Erythroblast (primary cell): ENCODE results near the gene SNED1.

Source experiments
- DNase-seq, 2 experiments: peaks; one replicate each; lab custom pipeline; 2025; lab: John Stamatoyannopoulos, UW
- GATA1 ChIP-seq: IDR thresholded peaks from 2 replicates; pipeline ENCODE4 v1.6.1; 2011; ENCODE audit warnings: low read depth, mild to moderate bottlenecking, control low read depth, low read length, moderate library complexity
- POLR2A ChIP-seq: IDR thresholded peaks from 2 replicates; pipeline ENCODE4 v1.6.1; 2011; ENCODE audit warnings: mild to moderate bottlenecking, low read length

SNED1 gene

GRCh38 chr2:241018051-241018891, 19.9 kb downstream of the SNED1 start:
- TF ChIP-seq GATA1 (no peak), POLR2A (no peak)
- DNase-seq, result no peak

GRCh38 chr2:241019441-241020139, 21.2 kb downstream of the SNED1 start:
- no peak for DNase-seq
- no peak for TF ChIP-seq POLR2A
- TF ChIP-seq GATA1, result no peak

- no peak for DNase-seq
- TF ChIP-seq POLR2A (no peak), GATA1 (no peak)
Observed at GRCh38 chr2:241020201-241020600, 21.8 kb downstream of the SNED1 start.

GRCh38 chr2:241020629-241021190, 22.3 kb downstream of the SNED1 start:
- no peak for TF ChIP-seq GATA1
- TF ChIP-seq POLR2A, result no peak

GRCh38 chr2:241025639-241026038, 27.2 kb downstream of the SNED1 start:
- no peak for TF ChIP-seq GATA1
- TF ChIP-seq POLR2A, result no peak
- no peak for DNase-seq

More at GRCh38 chr2:241020629-241021190, 22.3 kb downstream of the SNED1 start:
- DNase-seq, result no peak

- TF ChIP-seq POLR2A (no peak), GATA1 (no peak)
- DNase-seq, result no peak
Observed at GRCh38 chr2:241029599-241030332, 31.3 kb downstream of the SNED1 start.

- no peak for DNase-seq
Observed at GRCh38 chr2:241030333-241030680, 31.9 kb downstream of the SNED1 start.

GRCh38 chr2:241030883-241031282, 32.5 kb downstream of the SNED1 start:
- DNase-seq, result no peak
- TF ChIP-seq POLR2A (no peak), GATA1 (no peak)

More at GRCh38 chr2:241030333-241030680, 31.9 kb downstream of the SNED1 start:
- no peak for TF ChIP-seq POLR2A
- TF ChIP-seq GATA1, result no peak

- DNase-seq, result no peak
- TF ChIP-seq GATA1 (no peak), POLR2A (no peak)
Observed at GRCh38 chr2:241031436-241032165, 33.2 kb downstream of the SNED1 start.

GRCh38 chr2:241033336-241033987, 35.0 kb downstream of the SNED1 start:
- TF ChIP-seq POLR2A, result no peak
- TF ChIP-seq GATA1, result no peak
- no peak for DNase-seq

GRCh38 chr2:241033994-241034393, 35.6 kb downstream of the SNED1 start:
- TF ChIP-seq GATA1 (no peak), POLR2A (no peak)
- DNase-seq, result no peak

- no peak for TF ChIP-seq GATA1
- no peak for TF ChIP-seq POLR2A
- no peak for DNase-seq
Observed at GRCh38 chr2:241034490-241035141, 36.2 kb downstream of the SNED1 start.
